BLaER1 treated with 17β-estradiol and CSF1 and Interleukin-3, amounts not matched to agents 10 nM and 100 nM (cell line): ENCODE data around the gene RCAN2.

Experiments used
- H3K27ac ChIP-seq, 11 experiments: shearing (Covaris generic); formaldehyde crosslinking; 2 replicates each; pipeline ENCODE4 v1.8.1; 2022
- H3K27me3 ChIP-seq, 11 experiments: shearing (Covaris generic); formaldehyde crosslinking; 2 replicates each; pipeline ENCODE4 v1.8.1; 2022
- H3K36me3 ChIP-seq, 11 experiments: shearing (Covaris generic); formaldehyde crosslinking; 2 replicates each; pipeline ENCODE4 v1.8.1; 2022
- H3K4me1 ChIP-seq, 10 experiments: shearing (Covaris generic); formaldehyde crosslinking; 2 replicates each; pipeline ENCODE4 v1.8.1; 2022
- H3K4me2 ChIP-seq, 11 experiments: shearing (Covaris generic); formaldehyde crosslinking; 2 replicates each; pipeline ENCODE4 v1.8.1; 2022
- H3K4me3 ChIP-seq, 10 experiments: shearing (Covaris generic); formaldehyde crosslinking; 2 replicates each; pipeline ENCODE4 v1.8.1; 2022
- H3K9ac ChIP-seq, 11 experiments: shearing (Covaris generic); formaldehyde crosslinking; 2 replicates each; pipeline ENCODE4 v1.8.1; 2022
- H3K9me3 ChIP-seq, 11 experiments: shearing (Covaris generic); formaldehyde crosslinking; replicated peaks in 1 of 11; 2 replicates each; pipeline ENCODE4 v1.8.1; 2022
- H4K20me1 ChIP-seq, 11 experiments: shearing (Covaris generic); formaldehyde crosslinking; 2 replicates each; pipeline ENCODE4 v1.8.1; 2022
- Cebpa-rat ChIP-seq, 11 experiments: shearing (Covaris generic); IDR thresholded peaks; 2 replicates each; pipeline ENCODE4 v1.8.1; 2022

The RCAN2 gene

GRCh38 chr6:46271107-46271506, 220.1 kb downstream of the RCAN2 start:
- Histone ChIP-seq H4K20me1 (no peaks in the 10 kb centered on the region), H3K9me3 (no peaks in the 10 kb centered on the region), H3K9ac (no peak overlapping the region), H3K27me3 (no peaks in the 10 kb centered on the region), H3K4me3 (no peak overlapping the region), H3K27ac (no peak overlapping the region), H3K4me2 (no peak overlapping the region), H3K4me1 (no peaks in the 10 kb centered on the region), H3K36me3 (no peaks in the 10 kb centered on the region)
- no peak for TF ChIP-seq Cebpa-rat (IDR thresholded peaks at IDR 0.05)

- no peaks in the 10 kb centered on the region for H3K9me3 ChIP-seq
- H3K4me1 ChIP-seq, result no peaks in the 10 kb centered on the region
- no peak overlapping the region for H3K4me2 ChIP-seq
- no peaks in the 10 kb centered on the region for H3K36me3 ChIP-seq
- no peak overlapping the region for H3K9ac ChIP-seq
- no peaks in the 10 kb centered on the region for H3K27me3 ChIP-seq
- H4K20me1 ChIP-seq, result no peaks in the 10 kb centered on the region
- no peak overlapping the region for H3K27ac ChIP-seq
- H3K4me3 ChIP-seq, result no peak overlapping the region
- no peak for TF ChIP-seq Cebpa-rat (IDR thresholded peaks at IDR 0.05)
These were observed 220.9 kb downstream of the RCAN2 start for GRCh38 chr6:46270336-46270735.

GRCh38 chr6:46269447-46270229, 221.6 kb downstream of the RCAN2 start:
- Histone ChIP-seq H3K4me2 (no peak overlapping the region), H3K9ac (no peak overlapping the region), H3K4me1 (no peaks in the 10 kb centered on the region), H3K36me3 (no peaks in the 10 kb centered on the region), H3K27ac (no peak overlapping the region), H3K9me3 (no peaks in the 10 kb centered on the region), H3K4me3 (no peak overlapping the region), H4K20me1 (no peaks in the 10 kb centered on the region), H3K27me3 (no peaks in the 10 kb centered on the region)
- TF ChIP-seq Cebpa-rat (IDR thresholded peaks at IDR 0.05), result no peak

- no peak for TF ChIP-seq Cebpa-rat (IDR thresholded peaks at IDR 0.05)
- Histone ChIP-seq H3K9me3 (no peaks in the 10 kb centered on the region), H3K36me3 (no peaks in the 10 kb centered on the region), H3K4me1 (0 out of 20 replicates have a peak, but pooled peaks cover 0 to 6% (median 0%) of the 10 kb centered on the region in 10 experiments), H3K4me3 (no peak overlapping the region), H3K4me2 (no peak overlapping the region), H3K27me3 (no peaks in the 10 kb centered on the region), H3K9ac (no peak overlapping the region), H4K20me1 (no peaks in the 10 kb centered on the region), H3K27ac (no peak overlapping the region)
These were observed 223.7 kb downstream of the RCAN2 start for GRCh38 chr6:46267515-46267914.

- Histone ChIP-seq H3K4me2 (no peak overlapping the region), H4K20me1 (no peaks in the 10 kb centered on the region), H3K9me3 (no peaks in the 10 kb centered on the region), H3K27ac (no peak overlapping the region), H3K36me3 (no peaks in the 10 kb centered on the region), H3K4me1 (0 out of 20 replicates have a peak, but pooled peaks cover 0 to 6% (median 0%) of the 10 kb centered on the region in 10 experiments), H3K4me3 (no peak overlapping the region), H3K9ac (no peak overlapping the region), H3K27me3 (no peaks in the 10 kb centered on the region)
- no peak for TF ChIP-seq Cebpa-rat (IDR thresholded peaks at IDR 0.05)
These were observed 225.9 kb downstream of the RCAN2 start for GRCh38 chr6:46265373-46265772.

- Histone ChIP-seq H3K27me3 (no peaks in the 10 kb centered on the region), H3K4me3 (no peak overlapping the region)
These were observed 227.6 kb downstream of the RCAN2 start for GRCh38 chr6:46263707-46264086.

GRCh38 chr6:46262928-46263706, 228.1 kb downstream of the RCAN2 start:
- Histone ChIP-seq H3K9me3 (no peaks in the 10 kb centered on the region), H3K27me3 (no peaks in the 10 kb centered on the region), H3K9ac (no peak overlapping the region), H3K4me3 (no peak overlapping the region), H4K20me1 (no peaks in the 10 kb centered on the region), H3K27ac (no peak overlapping the region), H3K4me1 (0 out of 20 replicates have a peak, but pooled peaks cover 0 to 6% (median 0%) of the 10 kb centered on the region in 10 experiments), H3K4me2 (no peak overlapping the region; a peak in 2 of 22 replicates), H3K36me3 (no peaks in the 10 kb centered on the region)
- TF ChIP-seq Cebpa-rat (IDR thresholded peaks at IDR 0.05), result no peak

More at GRCh38 chr6:46263707-46264086, 227.6 kb downstream of the RCAN2 start:
- no peaks in the 10 kb centered on the region for H3K36me3 ChIP-seq
- H3K4me2 ChIP-seq, result no peak overlapping the region; a peak in 3 of 22 replicates
- H3K9ac ChIP-seq, result no peak overlapping the region
- H3K4me1 ChIP-seq, result 0 out of 20 replicates have a peak, but pooled peaks cover 0 to 6% (median 0%) of the 10 kb centered on the region in 10 experiments
- no peak for TF ChIP-seq Cebpa-rat (IDR thresholded peaks at IDR 0.05)
- H3K27ac ChIP-seq, result no peak overlapping the region
- H4K20me1 ChIP-seq, result no peaks in the 10 kb centered on the region
- no peaks in the 10 kb centered on the region for H3K9me3 ChIP-seq

- H3K36me3 ChIP-seq, result no peaks in the 10 kb centered on the region
- H3K4me2 ChIP-seq, result no peak overlapping the region
- no peak overlapping the region for H3K9ac ChIP-seq
- H3K9me3 ChIP-seq, result peaks cover 0 to 14% (median 6%) of the 10 kb centered on the region in 11 experiments; a peak in 6 of 22 replicates
- H3K4me1 ChIP-seq, result no peaks in the 10 kb centered on the region
- H3K27ac ChIP-seq, result no peak overlapping the region
- H3K4me3 ChIP-seq, result no peak overlapping the region
- TF ChIP-seq Cebpa-rat (IDR thresholded peaks at IDR 0.05), result no peak
- H3K27me3 ChIP-seq, result no peaks in the 10 kb centered on the region
- H4K20me1 ChIP-seq, result no peaks in the 10 kb centered on the region
These were observed 233.0 kb downstream of the RCAN2 start for GRCh38 chr6:46258249-46258648.

GRCh38 chr6:46255528-46255927, 235.7 kb downstream of the RCAN2 start:
- H3K4me3 ChIP-seq, result no peak overlapping the region
- H3K9ac ChIP-seq, result no peak overlapping the region
- H3K36me3 ChIP-seq, result no peaks in the 10 kb centered on the region
- TF ChIP-seq Cebpa-rat (IDR thresholded peaks at IDR 0.05), result no peak
- no peak overlapping the region for H3K27ac ChIP-seq
- no peaks in the 10 kb centered on the region for H3K4me1 ChIP-seq
- no peaks in the 10 kb centered on the region for H4K20me1 ChIP-seq
- no peaks in the 10 kb centered on the region for H3K27me3 ChIP-seq
- H3K9me3 ChIP-seq, result peaks cover 0 to 14% (median 6%) of the 10 kb centered on the region in 11 experiments; a peak in 6 of 22 replicates
- no peak overlapping the region for H3K4me2 ChIP-seq
